ENCODE measurements around the gene TM4SF5. TPM values are rescaled to one million over a fixed set of nuclear protein-coding genes. Genes with fewer than 3 reads are reported as not detected.

The TM4SF5 gene
- total RNA-seq, 3 donors from 2014 or later, result not detected

- Histone ChIP-seq H3K36me3 (no peaks in the 10 kb centered on the region), H3K4me3 (no peak overlapping the region), H3K4me1 (peaks cover 0 to 7% of the 10 kb centered on the region in 2 donors), H3K27ac (peak overlapping the region; percentile 79 to 88), H3K9me3 (no peaks in the 10 kb centered on the region), H3K27me3 (no peaks in the 10 kb centered on the region)
- intact Hi-C loops (cut with DNase I; ENCODE audit: low total_unique reads), result no loop called here
- no peak for TF ChIP-seq CTCF (IDR thresholded peaks at IDR 0.05)
- no peak for TF ChIP-seq POLR2AphosphoS5 (IDR thresholded peaks at IDR 0.05)
- no peak for TF ChIP-seq POLR2A (IDR thresholded peaks at IDR 0.05)
- DNase-seq (ENCODE audit: low spot score in 2 of 2), result no peak
Observed at GRCh38 chr17:4795168-4795567, 23.5 kb downstream of the TM4SF5 start.

- intact Hi-C loops (cut with DNase I; ENCODE audit: low total_unique reads), result no loop called here
- Histone ChIP-seq H3K9me3 (no peaks in the 10 kb centered on the region), H3K4me1 (peaks cover 0 to 7% of the 10 kb centered on the region in 2 donors), H3K36me3 (no peaks in the 10 kb centered on the region), H3K4me3 (peak overlapping the region; percentile 78 to 87 (median 86)), H3K27me3 (no peaks in the 10 kb centered on the region), H3K27ac (peak overlapping the region; percentile 79 to 88)
- no peak for DNase-seq (ENCODE audit: low spot score in 2 of 2)
- TF ChIP-seq POLR2AphosphoS5 (IDR thresholded peaks at IDR 0.05), result no peak
- TF ChIP-seq POLR2A (IDR thresholded peaks at IDR 0.05), result no peak
- TF ChIP-seq CTCF (IDR thresholded peaks at IDR 0.05), result no peak
Observed at GRCh38 chr17:4796552-4796920, 24.9 kb downstream of the TM4SF5 start.

GRCh38 chr17:4800462-4801196 is 28.9 kb downstream of the TM4SF5 start:
- no peak for TF ChIP-seq CTCF (IDR thresholded peaks at IDR 0.05)
- no peak for TF ChIP-seq POLR2AphosphoS5 (IDR thresholded peaks at IDR 0.05)
- TF ChIP-seq POLR2A (IDR thresholded peaks at IDR 0.05), result no peak
- Histone ChIP-seq H3K9me3 (no peaks in the 10 kb centered on the region), H3K4me1 (peaks cover 0 to 7% of the 10 kb centered on the region in 2 donors), H3K4me3 (no peak overlapping the region), H3K27me3 (no peaks in the 10 kb centered on the region), H3K36me3 (no peaks in the 10 kb centered on the region), H3K27ac (no peak overlapping the region)
- intact Hi-C loops (cut with DNase I; ENCODE audit: low total_unique reads), result no loop called here
- no peak for DNase-seq (ENCODE audit: low spot score in 2 of 2)

- no peaks in the 10 kb centered on the region for H3K36me3 ChIP-seq
- no peaks in the 10 kb centered on the region for H3K4me1 ChIP-seq
- no peak for TF ChIP-seq CTCF (IDR thresholded peaks at IDR 0.05)
- intact Hi-C loops (cut with DNase I; ENCODE audit: low total_unique reads), result no loop called here
- no peaks in the 10 kb centered on the region for H3K9me3 ChIP-seq
- DNase-seq (ENCODE audit: low spot score in 2 of 2), result no peak
- no peak within 1 kb of the TSS for H3K27ac ChIP-seq
- H3K27me3 ChIP-seq, result no peaks in the 10 kb centered on the region
- H3K4me3 ChIP-seq, result no peak within 1 kb of the TSS
Observed at GRCh38 chr17:4802228-4802627, 30.5 kb downstream of the TM4SF5 start, which contains the start of gene C17orf114. C17orf114 (minus strand) TSS chr17:4802328.

- H3K9me3 ChIP-seq, result no peaks in the 10 kb centered on the region
- TF ChIP-seq POLR2AphosphoS5 (IDR thresholded peaks at IDR 0.05) (no peak), POLR2A (IDR thresholded peaks at IDR 0.05) (no peak), CTCF (IDR thresholded peaks at IDR 0.05) (no peak)
- no peaks in the 10 kb centered on the region for H3K36me3 ChIP-seq
- H3K27me3 ChIP-seq, result no peaks in the 10 kb centered on the region
- peak overlapping the region; percentile 78 to 88 (median 87) for H3K4me3 ChIP-seq
- peaks cover 4 to 9% of the 10 kb centered on the region in 2 donors for H3K4me1 ChIP-seq
- peak overlapping the region; percentile 72 to 80 for H3K27ac ChIP-seq
- DNase-seq (ENCODE audit: low spot score in 2 of 2), result no peak
- intact Hi-C loops (cut with DNase I; ENCODE audit: low total_unique reads), result no loop called here
Observed at GRCh38 chr17:4806456-4806776, 34.7 kb downstream of the TM4SF5 start.
